ENCODE data around the gene C2orf92.

C2orf92 gene

DNA sequence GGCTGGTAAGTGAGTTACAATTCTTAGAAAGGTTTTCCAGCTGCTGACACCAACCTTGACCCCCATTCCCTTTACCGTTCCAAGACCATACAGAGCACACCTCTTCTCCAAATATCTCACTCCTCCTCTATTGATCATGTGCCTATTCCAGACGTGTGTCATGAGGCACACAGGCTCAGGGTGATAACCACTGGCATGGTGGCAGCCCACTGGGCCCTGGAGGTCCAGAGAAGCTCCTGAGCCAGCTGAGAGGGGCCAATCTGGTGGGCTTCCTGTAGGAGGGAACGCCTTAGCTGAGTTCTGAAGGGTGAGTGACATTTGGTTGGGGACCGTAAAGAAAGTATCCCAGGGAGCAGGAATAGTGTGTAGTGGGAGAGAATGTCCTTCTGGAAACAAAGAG, 72.2 kb downstream of the C2orf92 start (continued):
- TF ChIP-seq, protein P1, sequence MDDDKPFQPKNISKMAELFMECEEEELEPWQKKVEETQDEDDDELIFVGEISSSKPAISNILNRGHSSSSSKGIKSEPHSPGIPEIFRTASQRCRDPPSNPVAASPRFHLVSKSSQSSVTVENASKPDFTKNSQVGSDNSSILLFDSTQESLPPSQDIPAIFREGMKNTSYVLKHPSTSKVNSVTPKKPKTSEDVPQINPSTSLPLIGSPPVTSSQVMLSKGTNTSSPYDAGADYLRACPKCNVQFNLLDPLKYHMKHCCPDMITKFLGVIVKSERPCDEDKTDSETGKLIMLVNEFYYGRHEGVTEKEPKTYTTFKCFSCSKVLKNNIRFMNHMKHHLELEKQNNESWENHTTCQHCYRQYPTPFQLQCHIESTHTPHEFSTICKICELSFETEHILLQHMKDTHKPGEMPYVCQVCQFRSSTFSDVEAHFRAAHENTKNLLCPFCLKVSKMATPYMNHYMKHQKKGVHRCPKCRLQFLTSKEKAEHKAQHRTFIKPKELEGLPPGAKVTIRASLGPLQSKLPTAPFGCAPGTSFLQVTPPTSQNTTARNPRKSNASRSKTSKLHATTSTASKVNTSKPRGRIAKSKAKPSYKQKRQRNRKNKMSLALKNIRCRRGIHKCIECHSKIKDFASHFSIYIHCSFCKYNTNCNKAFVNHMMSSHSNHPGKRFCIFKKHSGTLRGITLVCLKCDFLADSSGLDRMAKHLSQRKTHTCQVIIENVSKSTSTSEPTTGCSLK (tag by site-specific recombination; IDR thresholded peaks at IDR 0.05): no peak
- TF ChIP-seq, protein P2, sequence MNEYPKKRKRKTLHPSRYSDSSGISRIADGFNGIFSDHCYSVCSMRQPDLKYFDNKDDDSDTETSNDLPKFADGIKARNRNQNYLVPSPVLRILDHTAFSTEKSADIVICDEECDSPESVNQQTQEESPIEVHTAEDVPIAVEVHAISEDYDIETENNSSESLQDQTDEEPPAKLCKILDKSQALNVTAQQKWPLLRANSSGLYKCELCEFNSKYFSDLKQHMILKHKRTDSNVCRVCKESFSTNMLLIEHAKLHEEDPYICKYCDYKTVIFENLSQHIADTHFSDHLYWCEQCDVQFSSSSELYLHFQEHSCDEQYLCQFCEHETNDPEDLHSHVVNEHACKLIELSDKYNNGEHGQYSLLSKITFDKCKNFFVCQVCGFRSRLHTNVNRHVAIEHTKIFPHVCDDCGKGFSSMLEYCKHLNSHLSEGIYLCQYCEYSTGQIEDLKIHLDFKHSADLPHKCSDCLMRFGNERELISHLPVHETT (tag by site-specific recombination; IDR thresholded peaks at IDR 0.05): no peak

DNA sequence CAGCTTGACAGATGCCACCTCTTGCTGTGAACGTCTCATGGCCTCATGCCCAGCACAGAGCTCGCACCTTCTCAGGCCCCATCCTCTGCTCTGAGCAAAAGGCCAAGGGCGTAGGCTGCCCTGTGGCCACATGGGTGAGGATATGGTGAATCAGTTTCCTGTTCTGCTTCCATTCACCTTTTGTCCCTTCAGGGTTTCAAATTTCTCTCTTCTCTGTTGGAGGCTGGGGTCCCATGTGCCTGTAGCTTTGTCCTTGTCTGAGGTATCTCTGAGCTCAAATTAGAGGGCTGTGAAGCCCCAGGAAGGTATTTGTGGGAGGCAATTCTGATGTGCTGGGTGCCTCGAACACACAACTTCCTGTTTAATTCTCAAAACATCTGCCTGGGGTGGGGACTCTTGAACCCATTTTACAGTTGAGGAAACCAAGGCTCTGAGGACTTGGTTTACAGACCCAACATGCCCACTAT, 72.9 kb downstream of the C2orf92 start:
- ChIA-PET POLR2A (no interaction called here), CTCF (interaction anchor here (1.1 to 3.9 kb wide), 6 partner anchors 9 to 151 kb away, joined by 4 to 23 read pairs (median 14); no protein-coding TSS in a partner anchor)
- Histone ChIP-seq H3K27ac (ENCODE audit: extremely low read depth, low read depth, low read length) (no peak overlapping the region), H3K36me3 (ENCODE audit: control insufficient read depth in 2 of 2, insufficient read depth in 1 of 2, low read length in 2 of 2) (no peaks in the 10 kb centered on the region), H3K4me3 (ENCODE audit: low read depth, low read length) (no peak overlapping the region), H3K9me3 (ENCODE audit: control insufficient read depth, insufficient read depth, low read depth, low read length) (no peaks in the 10 kb centered on the region), H3K4me1 (ENCODE audit: control insufficient read depth, insufficient read depth, low read length) (no peaks in the 10 kb centered on the region)
- TF ChIP-seq, protein P3, sequence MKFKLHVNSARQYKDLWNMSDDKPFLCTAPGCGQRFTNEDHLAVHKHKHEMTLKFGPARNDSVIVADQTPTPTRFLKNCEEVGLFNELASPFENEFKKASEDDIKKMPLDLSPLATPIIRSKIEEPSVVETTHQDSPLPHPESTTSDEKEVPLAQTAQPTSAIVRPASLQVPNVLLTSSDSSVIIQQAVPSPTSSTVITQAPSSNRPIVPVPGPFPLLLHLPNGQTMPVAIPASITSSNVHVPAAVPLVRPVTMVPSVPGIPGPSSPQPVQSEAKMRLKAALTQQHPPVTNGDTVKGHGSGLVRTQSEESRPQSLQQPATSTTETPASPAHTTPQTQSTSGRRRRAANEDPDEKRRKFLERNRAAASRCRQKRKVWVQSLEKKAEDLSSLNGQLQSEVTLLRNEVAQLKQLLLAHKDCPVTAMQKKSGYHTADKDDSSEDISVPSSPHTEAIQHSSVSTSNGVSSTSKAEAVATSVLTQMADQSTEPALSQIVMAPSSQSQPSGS (tag by site-specific recombination; IDR thresholded peaks at IDR 0.05; ENCODE audit: low read depth): no peak
- TF ChIP-seq SCRT1 (tag by site-specific recombination; IDR thresholded peaks at IDR 0.05; ENCODE audit: borderline replicate concordance) (no peak), WT1 (tag by site-specific recombination; IDR thresholded peaks at IDR 0.05) (no peak), TCF7L2 (IDR thresholded peaks at IDR 0.05; ENCODE audit: borderline replicate concordance, low read depth, low read length) (no peak), ZNF664 (tag by site-specific recombination; IDR thresholded peaks at IDR 0.05) (no peak), ZBTB20 (tag by site-specific recombination; IDR thresholded peaks at IDR 0.05) (no peak), KLF10 (tag by site-specific recombination; IDR thresholded peaks at IDR 0.05) (no peak), SP7 (tag by site-specific recombination; IDR thresholded peaks at IDR 0.05) (no peak), ZNF174 (tag by site-specific recombination; IDR thresholded peaks at IDR 0.05) (no peak), ZBTB48 (tag by site-specific recombination; IDR thresholded peaks at IDR 0.05) (no peak), HOXC10 (CRISPR knock-in tag; IDR thresholded peaks at IDR 0.05) (no peak), REPIN1 (tag by site-specific recombination; IDR thresholded peaks at IDR 0.05; ENCODE audit: low read depth) (no peak), ZNF473 (tag by site-specific recombination; IDR thresholded peaks at IDR 0.05) (no peak), ZNF394 (tag by site-specific recombination; IDR thresholded peaks at IDR 0.05; ENCODE audit: borderline replicate concordance) (no peak), ZNF701 (tag by site-specific recombination; IDR thresholded peaks at IDR 0.05) (no peak)
- TF ChIP-seq, protein P4, sequence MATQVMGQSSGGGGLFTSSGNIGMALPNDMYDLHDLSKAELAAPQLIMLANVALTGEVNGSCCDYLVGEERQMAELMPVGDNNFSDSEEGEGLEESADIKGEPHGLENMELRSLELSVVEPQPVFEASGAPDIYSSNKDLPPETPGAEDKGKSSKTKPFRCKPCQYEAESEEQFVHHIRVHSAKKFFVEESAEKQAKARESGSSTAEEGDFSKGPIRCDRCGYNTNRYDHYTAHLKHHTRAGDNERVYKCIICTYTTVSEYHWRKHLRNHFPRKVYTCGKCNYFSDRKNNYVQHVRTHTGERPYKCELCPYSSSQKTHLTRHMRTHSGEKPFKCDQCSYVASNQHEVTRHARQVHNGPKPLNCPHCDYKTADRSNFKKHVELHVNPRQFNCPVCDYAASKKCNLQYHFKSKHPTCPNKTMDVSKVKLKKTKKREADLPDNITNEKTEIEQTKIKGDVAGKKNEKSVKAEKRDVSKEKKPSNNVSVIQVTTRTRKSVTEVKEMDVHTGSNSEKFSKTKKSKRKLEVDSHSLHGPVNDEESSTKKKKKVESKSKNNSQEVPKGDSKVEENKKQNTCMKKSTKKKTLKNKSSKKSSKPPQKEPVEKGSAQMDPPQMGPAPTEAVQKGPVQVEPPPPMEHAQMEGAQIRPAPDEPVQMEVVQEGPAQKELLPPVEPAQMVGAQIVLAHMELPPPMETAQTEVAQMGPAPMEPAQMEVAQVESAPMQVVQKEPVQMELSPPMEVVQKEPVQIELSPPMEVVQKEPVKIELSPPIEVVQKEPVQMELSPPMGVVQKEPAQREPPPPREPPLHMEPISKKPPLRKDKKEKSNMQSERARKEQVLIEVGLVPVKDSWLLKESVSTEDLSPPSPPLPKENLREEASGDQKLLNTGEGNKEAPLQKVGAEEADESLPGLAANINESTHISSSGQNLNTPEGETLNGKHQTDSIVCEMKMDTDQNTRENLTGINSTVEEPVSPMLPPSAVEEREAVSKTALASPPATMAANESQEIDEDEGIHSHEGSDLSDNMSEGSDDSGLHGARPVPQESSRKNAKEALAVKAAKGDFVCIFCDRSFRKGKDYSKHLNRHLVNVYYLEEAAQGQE (tag by site-specific recombination; IDR thresholded peaks at IDR 0.05): no peak
- TF ChIP-seq, protein P5, sequence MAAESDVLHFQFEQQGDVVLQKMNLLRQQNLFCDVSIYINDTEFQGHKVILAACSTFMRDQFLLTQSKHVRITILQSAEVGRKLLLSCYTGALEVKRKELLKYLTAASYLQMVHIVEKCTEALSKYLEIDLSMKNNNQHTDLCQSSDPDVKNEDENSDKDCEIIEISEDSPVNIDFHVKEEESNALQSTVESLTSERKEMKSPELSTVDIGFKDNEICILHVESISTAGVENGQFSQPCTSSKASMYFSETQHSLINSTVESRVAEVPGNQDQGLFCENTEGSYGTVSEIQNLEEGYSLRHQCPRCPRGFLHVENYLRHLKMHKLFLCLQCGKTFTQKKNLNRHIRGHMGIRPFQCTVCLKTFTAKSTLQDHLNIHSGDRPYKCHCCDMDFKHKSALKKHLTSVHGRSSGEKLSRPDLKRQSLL (tag by site-specific recombination; IDR thresholded peaks at IDR 0.05): no peak
- TF ChIP-seq, protein P6, sequence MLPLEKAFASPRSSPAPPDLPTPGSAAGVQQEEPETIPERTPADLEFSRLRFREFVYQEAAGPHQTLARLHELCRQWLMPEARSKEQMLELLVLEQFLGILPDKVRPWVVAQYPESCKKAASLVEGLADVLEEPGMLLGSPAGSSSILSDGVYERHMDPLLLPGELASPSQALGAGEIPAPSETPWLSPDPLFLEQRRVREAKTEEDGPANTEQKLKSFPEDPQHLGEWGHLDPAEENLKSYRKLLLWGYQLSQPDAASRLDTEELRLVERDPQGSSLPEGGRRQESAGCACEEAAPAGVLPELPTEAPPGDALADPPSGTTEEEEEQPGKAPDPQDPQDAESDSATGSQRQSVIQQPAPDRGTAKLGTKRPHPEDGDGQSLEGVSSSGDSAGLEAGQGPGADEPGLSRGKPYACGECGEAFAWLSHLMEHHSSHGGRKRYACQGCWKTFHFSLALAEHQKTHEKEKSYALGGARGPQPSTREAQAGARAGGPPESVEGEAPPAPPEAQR (tag by site-specific recombination; IDR thresholded peaks at IDR 0.05): no peak
